ENCODE results near the gene CDKAL1.

CDKAL1 gene

GRCh38 chr6:20929283-20929682, 395.0 kb downstream of the CDKAL1 start:
- H2AFZ ChIP-seq (ENCODE audit: low read length, unreplicated experiment): no peak overlapping the region
- no peaks in the 10 kb centered on the region for H3K36me3 ChIP-seq (ENCODE audit: insufficient read depth, low read length)
- no peaks in the 10 kb centered on the region for H3K79me2 ChIP-seq (ENCODE audit: control insufficient read depth, insufficient read depth, low read length, unreplicated experiment)
- H3K27ac ChIP-seq (ENCODE audit: low read depth, low read length): no peak overlapping the region
- H3K4me1 ChIP-seq (ENCODE audit: control insufficient read depth, insufficient read depth, low read length, unreplicated experiment): peaks cover 5% of the 10 kb centered on the region
- H3K27me3 ChIP-seq (ENCODE audit: insufficient read depth, low read length): no peaks in the 10 kb centered on the region
- H3K4me3 ChIP-seq (ENCODE audit: low read depth, low read length): no peak overlapping the region

- Histone ChIP-seq H3K4me1 (ENCODE audit: control insufficient read depth, insufficient read depth, low read length, unreplicated experiment) (peaks cover 5% of the 10 kb centered on the region), H3K36me3 (ENCODE audit: insufficient read depth, low read length) (no peaks in the 10 kb centered on the region), H3K79me2 (ENCODE audit: control insufficient read depth, insufficient read depth, low read length, unreplicated experiment) (no peaks in the 10 kb centered on the region), H3K27ac (ENCODE audit: low read depth, low read length) (no peak overlapping the region), H3K4me3 (ENCODE audit: low read depth, low read length) (no peak overlapping the region), H3K27me3 (ENCODE audit: insufficient read depth, low read length) (no peaks in the 10 kb centered on the region), H2AFZ (ENCODE audit: low read length, unreplicated experiment) (no peak overlapping the region)
These were observed 396.8 kb downstream of the CDKAL1 start for GRCh38 chr6:20931093-20931492.

- H3K36me3 ChIP-seq (ENCODE audit: insufficient read depth, low read length): no peaks in the 10 kb centered on the region
- no peak overlapping the region for H3K4me3 ChIP-seq (ENCODE audit: low read depth, low read length)
- no peaks in the 10 kb centered on the region for H3K27me3 ChIP-seq (ENCODE audit: insufficient read depth, low read length)
- no peaks in the 10 kb centered on the region for H3K79me2 ChIP-seq (ENCODE audit: control insufficient read depth, insufficient read depth, low read length, unreplicated experiment)
- peaks cover 5% of the 10 kb centered on the region for H3K4me1 ChIP-seq (ENCODE audit: control insufficient read depth, insufficient read depth, low read length, unreplicated experiment)
- H3K27ac ChIP-seq (ENCODE audit: low read depth, low read length): no peak overlapping the region
- H2AFZ ChIP-seq (ENCODE audit: low read length, unreplicated experiment): no peak overlapping the region
These were observed 397.5 kb downstream of the CDKAL1 start for GRCh38 chr6:20931772-20932171.

- H3K4me1 ChIP-seq (ENCODE audit: control insufficient read depth, insufficient read depth, low read length, unreplicated experiment): peaks cover 5% of the 10 kb centered on the region
- H3K27ac ChIP-seq (ENCODE audit: low read depth, low read length): no peak overlapping the region
- no peaks in the 10 kb centered on the region for H3K36me3 ChIP-seq (ENCODE audit: insufficient read depth, low read length)
- no peak overlapping the region for H3K4me3 ChIP-seq (ENCODE audit: low read depth, low read length)
- no peak overlapping the region for H2AFZ ChIP-seq (ENCODE audit: low read length, unreplicated experiment)
- no peaks in the 10 kb centered on the region for H3K79me2 ChIP-seq (ENCODE audit: control insufficient read depth, insufficient read depth, low read length, unreplicated experiment)
- H3K27me3 ChIP-seq (ENCODE audit: insufficient read depth, low read length): no peaks in the 10 kb centered on the region
These were observed 398.0 kb downstream of the CDKAL1 start for GRCh38 chr6:20932284-20932683.

- Histone ChIP-seq H2AFZ (ENCODE audit: low read length, unreplicated experiment) (no peak overlapping the region), H3K27me3 (ENCODE audit: insufficient read depth, low read length) (no peaks in the 10 kb centered on the region), H3K27ac (ENCODE audit: low read depth, low read length) (no peak overlapping the region), H3K79me2 (ENCODE audit: control insufficient read depth, insufficient read depth, low read length, unreplicated experiment) (no peaks in the 10 kb centered on the region), H3K36me3 (ENCODE audit: insufficient read depth, low read length) (no peaks in the 10 kb centered on the region), H3K4me3 (ENCODE audit: low read depth, low read length) (no peak overlapping the region), H3K4me1 (ENCODE audit: control insufficient read depth, insufficient read depth, low read length, unreplicated experiment) (peaks cover 5% of the 10 kb centered on the region)
These were observed 399.0 kb downstream of the CDKAL1 start for GRCh38 chr6:20933057-20933788.

- no peak overlapping the region for H3K4me3 ChIP-seq (ENCODE audit: low read depth, low read length)
- no peak overlapping the region for H3K27ac ChIP-seq (ENCODE audit: low read depth, low read length)
- H3K27me3 ChIP-seq (ENCODE audit: insufficient read depth, low read length): no peaks in the 10 kb centered on the region
These were observed 402.7 kb downstream of the CDKAL1 start for GRCh38 chr6:20936949-20937348.

GRCh38 chr6:20939161-20939775, 405.0 kb downstream of the CDKAL1 start:
- H3K4me1 ChIP-seq (ENCODE audit: control insufficient read depth, insufficient read depth, low read length, unreplicated experiment): no peaks in the 10 kb centered on the region
- H3K36me3 ChIP-seq (ENCODE audit: insufficient read depth, low read length): no peaks in the 10 kb centered on the region
- no peaks in the 10 kb centered on the region for H3K79me2 ChIP-seq (ENCODE audit: control insufficient read depth, insufficient read depth, low read length, unreplicated experiment)
- no peaks in the 10 kb centered on the region for H3K27me3 ChIP-seq (ENCODE audit: insufficient read depth, low read length)
- H3K4me3 ChIP-seq (ENCODE audit: low read depth, low read length): no peak overlapping the region
- no peak overlapping the region for H2AFZ ChIP-seq (ENCODE audit: low read length, unreplicated experiment)
- no peak overlapping the region for H3K27ac ChIP-seq (ENCODE audit: low read depth, low read length)

More at GRCh38 chr6:20936949-20937348, 402.7 kb downstream of the CDKAL1 start:
- no peaks in the 10 kb centered on the region for H3K4me1 ChIP-seq (ENCODE audit: control insufficient read depth, insufficient read depth, low read length, unreplicated experiment)
- no peaks in the 10 kb centered on the region for H3K79me2 ChIP-seq (ENCODE audit: control insufficient read depth, insufficient read depth, low read length, unreplicated experiment)
- no peaks in the 10 kb centered on the region for H3K36me3 ChIP-seq (ENCODE audit: insufficient read depth, low read length)
- no peak overlapping the region for H2AFZ ChIP-seq (ENCODE audit: low read length, unreplicated experiment)

- Histone ChIP-seq H3K4me3 (ENCODE audit: low read depth, low read length) (no peak overlapping the region), H3K36me3 (ENCODE audit: insufficient read depth, low read length) (no peaks in the 10 kb centered on the region), H3K79me2 (ENCODE audit: control insufficient read depth, insufficient read depth, low read length, unreplicated experiment) (no peaks in the 10 kb centered on the region), H3K4me1 (ENCODE audit: control insufficient read depth, insufficient read depth, low read length, unreplicated experiment) (no peaks in the 10 kb centered on the region), H3K27ac (ENCODE audit: low read depth, low read length) (no peak overlapping the region), H2AFZ (ENCODE audit: low read length, unreplicated experiment) (no peak overlapping the region), H3K27me3 (ENCODE audit: insufficient read depth, low read length) (no peaks in the 10 kb centered on the region)
These were observed 408.9 kb downstream of the CDKAL1 start for GRCh38 chr6:20943040-20943627.

- no peaks in the 10 kb centered on the region for H3K27me3 ChIP-seq (ENCODE audit: insufficient read depth, low read length)
- no peaks in the 10 kb centered on the region for H3K36me3 ChIP-seq (ENCODE audit: insufficient read depth, low read length)
- no peak overlapping the region for H2AFZ ChIP-seq (ENCODE audit: low read length, unreplicated experiment)
- no peak overlapping the region for H3K4me3 ChIP-seq (ENCODE audit: low read depth, low read length)
- no peaks in the 10 kb centered on the region for H3K4me1 ChIP-seq (ENCODE audit: control insufficient read depth, insufficient read depth, low read length, unreplicated experiment)
- no peaks in the 10 kb centered on the region for H3K79me2 ChIP-seq (ENCODE audit: control insufficient read depth, insufficient read depth, low read length, unreplicated experiment)
- no peak overlapping the region for H3K27ac ChIP-seq (ENCODE audit: low read depth, low read length)
These were observed 409.7 kb downstream of the CDKAL1 start for GRCh38 chr6:20943922-20944321.

GRCh38 chr6:20946022-20946421, 411.8 kb downstream of the CDKAL1 start:
- no peak overlapping the region for H2AFZ ChIP-seq (ENCODE audit: low read length, unreplicated experiment)
- H3K27me3 ChIP-seq (ENCODE audit: insufficient read depth, low read length): no peaks in the 10 kb centered on the region
- no peak overlapping the region for H3K4me3 ChIP-seq (ENCODE audit: low read depth, low read length)
- no peaks in the 10 kb centered on the region for H3K4me1 ChIP-seq (ENCODE audit: control insufficient read depth, insufficient read depth, low read length, unreplicated experiment)
- H3K79me2 ChIP-seq (ENCODE audit: control insufficient read depth, insufficient read depth, low read length, unreplicated experiment): no peaks in the 10 kb centered on the region
- no peak overlapping the region for H3K27ac ChIP-seq (ENCODE audit: low read depth, low read length)
- H3K36me3 ChIP-seq (ENCODE audit: insufficient read depth, low read length): no peaks in the 10 kb centered on the region

GRCh38 chr6:20946890-20947289, 412.6 kb downstream of the CDKAL1 start:
- no peaks in the 10 kb centered on the region for H3K4me1 ChIP-seq (ENCODE audit: control insufficient read depth, insufficient read depth, low read length, unreplicated experiment)
- no peaks in the 10 kb centered on the region for H3K27me3 ChIP-seq (ENCODE audit: insufficient read depth, low read length)
- H3K27ac ChIP-seq (ENCODE audit: low read depth, low read length): no peak overlapping the region
- H3K36me3 ChIP-seq (ENCODE audit: insufficient read depth, low read length): no peaks in the 10 kb centered on the region
- no peak overlapping the region for H2AFZ ChIP-seq (ENCODE audit: low read length, unreplicated experiment)
- H3K4me3 ChIP-seq (ENCODE audit: low read depth, low read length): no peak overlapping the region
- no peaks in the 10 kb centered on the region for H3K79me2 ChIP-seq (ENCODE audit: control insufficient read depth, insufficient read depth, low read length, unreplicated experiment)

Data from ACC112 (cell line).